BE2C (cell line): ENCODE results near the gene KIAA1586.
A peak's percentile ranks its signal among the peaks of the same experiment; 100 is the strongest.
"Not testable (repeated sequence)": the region's sequence is repeated elsewhere in the genome, so short reads cannot be mapped to it uniquely, and the experiment has no call there.

Source experiments
- DNase-seq: peaks from one replicate; pipeline ENCODE4 v3.0.0-alpha.2; 2020
- H3K27me3 ChIP-seq: fragments of 250-450 bp; sonication (Bioruptor Pico); 2 replicates; pipeline ENCODE4 v1.5.1; 2020; ENCODE audit warnings: mild to moderate bottlenecking
- H3K36me3 ChIP-seq: fragments of 250-450 bp; sonication (Bioruptor Pico); 2 replicates; pipeline ENCODE4 v1.5.1; 2020; ENCODE audit warnings: mild to moderate bottlenecking
- H3K4me1 ChIP-seq: fragments of 250-450 bp; sonication (Bioruptor Pico); 2 replicates; pipeline ENCODE4 v1.5.1; 2020
- H3K4me3 ChIP-seq: 2 replicates; pipeline ENCODE4 v1.5.1; 2011; ENCODE audit warnings: low read depth, low read length
- H3K9me3 ChIP-seq: fragments of 250-450 bp; sonication (Bioruptor Pico); 2 replicates; pipeline ENCODE4 v1.5.1; 2020
- TF ChIP-seq, protein P1 (sequence below): IDR thresholded peaks from 2 replicates; pipeline ENCODE4 v1.5.1; 2012; ENCODE audit warnings: mild to moderate bottlenecking, low read depth, low read length

Gene KIAA1586

DNA sequence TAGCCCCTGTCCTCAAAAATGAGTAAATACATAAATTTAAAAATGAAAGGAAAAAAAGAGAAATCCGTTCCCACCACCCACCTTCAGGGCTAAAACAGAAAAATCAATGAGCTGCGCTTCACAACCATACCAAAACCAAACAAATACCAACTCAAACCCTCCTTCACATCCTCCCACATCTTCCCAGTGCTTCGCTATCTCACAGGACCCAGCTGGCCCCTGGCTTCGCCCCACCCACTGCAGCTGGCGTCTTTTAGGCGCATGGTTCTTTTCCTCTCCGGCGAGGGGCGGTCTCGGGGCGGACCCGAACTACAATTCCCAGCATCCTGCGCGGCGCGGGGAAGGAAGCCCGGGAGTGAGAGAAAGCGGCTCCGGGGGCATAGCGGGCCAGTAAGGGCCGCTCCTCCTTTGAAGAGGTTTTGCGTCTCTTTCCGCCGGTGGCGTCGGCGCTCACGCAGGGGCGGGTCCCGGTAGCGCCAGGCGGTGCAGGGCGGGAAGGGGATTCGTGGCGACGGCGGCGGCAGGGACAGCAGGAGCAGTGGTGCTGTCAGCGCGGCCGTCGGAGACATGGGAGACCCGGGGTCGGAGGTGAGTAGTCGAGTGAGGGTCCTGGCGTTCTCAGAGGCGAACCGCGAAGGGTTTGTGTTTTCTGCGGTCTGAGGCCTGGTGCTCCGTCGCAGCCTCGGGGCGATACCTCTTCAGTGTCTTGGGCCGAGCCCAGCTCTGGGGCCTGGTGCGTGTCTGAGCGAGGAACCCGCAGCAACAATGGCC lies 43.4 kb downstream of the KIAA1586 start, which contains the start of gene ZNF451:
Gene ZNF451, plus strand, starts transcription at position 502 of the 771 bp plus-strand sequence. Its CDS starts 66 bp downstream, at position 568.
- no peaks in the 10 kb centered on the region for H3K27me3 ChIP-seq
- peak within 1 kb of the TSS; percentile 60 for H3K4me3 ChIP-seq
- TF ChIP-seq, protein P1, sequence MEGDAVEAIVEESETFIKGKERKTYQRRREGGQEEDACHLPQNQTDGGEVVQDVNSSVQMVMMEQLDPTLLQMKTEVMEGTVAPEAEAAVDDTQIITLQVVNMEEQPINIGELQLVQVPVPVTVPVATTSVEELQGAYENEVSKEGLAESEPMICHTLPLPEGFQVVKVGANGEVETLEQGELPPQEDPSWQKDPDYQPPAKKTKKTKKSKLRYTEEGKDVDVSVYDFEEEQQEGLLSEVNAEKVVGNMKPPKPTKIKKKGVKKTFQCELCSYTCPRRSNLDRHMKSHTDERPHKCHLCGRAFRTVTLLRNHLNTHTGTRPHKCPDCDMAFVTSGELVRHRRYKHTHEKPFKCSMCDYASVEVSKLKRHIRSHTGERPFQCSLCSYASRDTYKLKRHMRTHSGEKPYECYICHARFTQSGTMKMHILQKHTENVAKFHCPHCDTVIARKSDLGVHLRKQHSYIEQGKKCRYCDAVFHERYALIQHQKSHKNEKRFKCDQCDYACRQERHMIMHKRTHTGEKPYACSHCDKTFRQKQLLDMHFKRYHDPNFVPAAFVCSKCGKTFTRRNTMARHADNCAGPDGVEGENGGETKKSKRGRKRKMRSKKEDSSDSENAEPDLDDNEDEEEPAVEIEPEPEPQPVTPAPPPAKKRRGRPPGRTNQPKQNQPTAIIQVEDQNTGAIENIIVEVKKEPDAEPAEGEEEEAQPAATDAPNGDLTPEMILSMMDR, result no peak
- H3K9me3 ChIP-seq, result no peaks in the 10 kb centered on the region
- H3K36me3 ChIP-seq, result peaks cover 14% of the 10 kb centered on the region
- DNase-seq, result peak; percentile 98
- H3K4me1 ChIP-seq, result no peaks in the 10 kb centered on the region

DNA sequence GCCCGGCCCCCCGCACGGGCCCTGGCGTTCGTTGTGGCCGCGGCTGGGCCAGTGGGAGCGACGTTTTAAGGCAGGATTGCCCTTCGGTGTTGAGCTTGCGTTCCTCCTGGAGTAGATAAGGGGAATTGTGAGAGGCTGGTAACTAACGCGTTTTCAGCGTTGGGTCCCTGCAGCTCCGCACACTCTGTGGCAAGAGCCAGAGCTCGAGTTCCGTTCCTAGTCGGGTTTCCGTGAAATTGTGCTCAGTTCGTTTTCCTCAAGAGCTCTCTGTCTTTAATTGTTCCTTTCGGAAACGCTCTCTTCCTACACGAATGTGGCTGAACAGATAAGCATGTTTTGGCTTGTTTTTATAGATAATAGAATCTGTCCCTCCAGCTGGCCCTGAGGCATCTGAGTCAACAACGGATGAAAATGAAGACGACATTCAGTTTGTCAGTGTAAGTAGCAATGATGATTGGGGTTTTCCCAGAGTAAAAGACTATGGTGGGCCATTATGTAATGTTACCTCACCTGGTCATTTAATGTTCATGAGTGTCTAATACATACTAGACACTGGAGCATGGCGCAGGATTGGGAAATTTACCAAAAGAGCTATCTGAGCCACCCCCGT lies 44.1 kb downstream of the KIAA1586 start:
- not testable (repeated sequence) for H3K4me3 ChIP-seq

DNA sequence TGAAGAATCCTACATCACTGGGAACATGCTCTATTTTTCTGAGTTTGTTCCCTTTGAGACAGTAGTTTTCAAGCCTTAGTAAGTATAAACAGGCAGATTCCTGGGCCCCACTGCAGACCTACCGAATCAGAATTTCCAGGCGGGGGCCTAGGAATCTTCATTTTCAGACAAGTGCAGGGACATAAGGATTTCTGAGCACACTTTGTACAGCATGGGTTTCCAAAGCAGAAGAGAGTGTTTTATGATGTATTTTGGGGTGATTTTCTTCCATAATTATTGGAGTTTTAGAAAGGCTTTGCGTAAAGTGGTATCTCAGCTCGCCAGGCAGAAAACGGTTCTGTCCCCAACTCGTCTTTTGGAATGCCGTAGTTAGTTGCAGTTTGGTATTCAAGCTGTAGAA lies 44.9 kb downstream of the KIAA1586 start:
- peak overlapping the region; percentile 46 for H3K4me3 ChIP-seq
- not testable (repeated sequence) for H3K9me3 ChIP-seq, DNase-seq, H3K4me1 ChIP-seq, H3K27me3 ChIP-seq
- peaks cover 19% of the 10 kb centered on the region for H3K36me3 ChIP-seq

More for the DNA sequence above, 44.1 kb downstream of the KIAA1586 start:
- H3K9me3 ChIP-seq, DNase-seq, H3K27me3 ChIP-seq, H3K4me1 ChIP-seq: not testable (repeated sequence)
- H3K36me3 ChIP-seq, result peaks cover 16% of the 10 kb centered on the region

DNA sequence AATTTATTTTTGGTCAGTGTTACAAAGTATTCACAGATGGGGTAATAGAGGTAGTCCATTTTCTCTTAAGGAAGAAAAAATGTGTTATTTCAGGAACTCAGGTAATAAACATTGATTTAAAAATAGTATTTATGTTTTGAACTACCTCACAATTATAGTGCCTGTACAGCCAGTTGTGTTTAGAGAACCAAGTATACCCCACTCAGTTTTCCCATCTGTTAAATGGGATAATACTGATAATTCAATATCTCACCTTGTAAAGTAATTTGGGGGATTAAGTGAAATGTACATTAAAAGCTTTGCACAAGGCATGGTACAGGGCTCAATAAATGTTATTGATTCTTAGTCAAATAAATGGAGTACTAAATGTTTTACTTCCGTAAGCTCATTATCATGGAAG lies 48.2 kb downstream of the KIAA1586 start:
- no peaks in the 10 kb centered on the region for H3K4me1 ChIP-seq
- peaks cover 45% of the 10 kb centered on the region for H3K36me3 ChIP-seq
- no peak overlapping the region for H3K4me3 ChIP-seq
- no peak for DNase-seq
- no peaks in the 10 kb centered on the region for H3K27me3 ChIP-seq
- H3K9me3 ChIP-seq, result no peaks in the 10 kb centered on the region
- TF ChIP-seq, protein P1, result no peak

DNA sequence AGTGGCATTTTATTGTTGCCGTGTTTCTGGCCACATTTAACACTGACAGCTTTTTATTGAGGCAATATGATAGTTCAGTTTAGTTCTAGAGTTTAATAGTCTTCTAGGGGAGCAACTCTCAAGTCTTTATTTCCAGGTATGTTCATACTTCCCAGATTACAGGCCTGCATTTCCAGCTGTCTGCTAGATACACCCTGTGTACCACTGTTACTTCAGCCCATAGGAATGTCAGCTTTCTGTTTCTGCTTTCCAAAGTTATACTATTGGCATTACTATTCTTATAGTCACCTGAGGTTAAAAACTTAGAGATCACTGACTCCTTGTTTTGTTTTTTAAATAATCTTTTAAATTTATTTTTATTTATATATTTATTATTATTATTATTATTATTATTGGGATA lies 51.1 kb downstream of the KIAA1586 start:
- Histone ChIP-seq H3K36me3 (peaks cover 64% of the 10 kb centered on the region), H3K4me1 (no peaks in the 10 kb centered on the region), H3K4me3 (no peak overlapping the region), H3K9me3 (no peaks in the 10 kb centered on the region), H3K27me3 (no peaks in the 10 kb centered on the region)
- DNase-seq, result no peak
- TF ChIP-seq, protein P1, result no peak

DNA sequence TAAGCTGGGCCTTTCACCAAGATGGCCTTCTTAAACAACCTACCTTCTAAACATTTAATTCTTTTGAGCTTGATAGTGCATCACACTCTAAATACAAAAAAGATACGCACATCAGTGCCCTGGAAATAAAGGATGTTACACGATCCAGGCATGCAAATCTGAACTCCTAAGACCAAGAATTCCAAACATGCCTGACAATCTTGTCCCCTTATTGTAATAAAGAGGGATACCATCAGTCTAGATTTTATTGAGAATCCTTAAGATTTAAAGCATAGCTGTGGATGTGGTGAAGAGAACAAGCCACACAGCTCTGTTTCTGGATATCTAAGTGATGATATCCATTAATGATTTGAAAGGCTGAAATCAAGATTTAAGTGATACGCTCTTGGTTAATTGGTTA lies 56.5 kb downstream of the KIAA1586 start:
- Histone ChIP-seq H3K36me3 (peaks cover 72% of the 10 kb centered on the region), H3K4me1 (no peaks in the 10 kb centered on the region), H3K4me3 (no peak overlapping the region), H3K9me3 (no peaks in the 10 kb centered on the region), H3K27me3 (no peaks in the 10 kb centered on the region)
- TF ChIP-seq, protein P1, result no peak
- no peak for DNase-seq

DNA sequence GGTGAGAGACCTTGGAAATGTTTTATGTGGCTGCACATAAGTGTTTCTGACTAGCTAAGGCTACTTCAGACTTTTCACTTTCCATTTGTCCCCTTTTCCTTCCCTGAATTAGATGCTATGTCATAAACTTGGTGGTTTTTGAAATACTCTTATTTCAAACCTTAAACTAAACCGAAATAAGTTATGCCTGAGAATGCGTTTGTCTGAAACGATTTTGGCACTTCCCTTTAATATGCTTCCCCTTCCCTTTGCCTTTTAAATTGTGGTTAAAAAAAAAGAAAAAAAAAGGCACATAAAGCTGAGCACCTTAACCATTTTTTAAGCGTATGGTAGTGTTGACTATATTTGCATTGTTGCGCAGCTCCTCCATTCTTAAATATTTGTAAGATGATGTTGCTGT lies 57.8 kb downstream of the KIAA1586 start:
- Histone ChIP-seq H3K4me1 (no peaks in the 10 kb centered on the region), H3K9me3 (no peaks in the 10 kb centered on the region), H3K36me3 (peaks cover 67% of the 10 kb centered on the region), H3K27me3 (no peaks in the 10 kb centered on the region), H3K4me3 (no peak overlapping the region)
- no peak for DNase-seq
- TF ChIP-seq, protein P1, result no peak
